Measurements from ENCODE around the gene ZNF679.
"Not testable (repeated sequence)": the region's sequence is repeated elsewhere in the genome, so short reads cannot be mapped to it uniquely, and the experiment has no call there.

The ZNF679 gene

GRCh38 chr7:64312826-64313225 is 84.6 kb downstream of the ZNF679 start:
- no peak for DNase-seq

- peak; percentile 91 for DNase-seq
Observed at GRCh38 chr7:64313740-64314491, 85.6 kb downstream of the ZNF679 start, which contains the start of gene ZNF736. Gene ZNF736 (plus strand): TSS chr7:64313961. CDS start chr7:64314151, 190 bp downstream.

DNA sequence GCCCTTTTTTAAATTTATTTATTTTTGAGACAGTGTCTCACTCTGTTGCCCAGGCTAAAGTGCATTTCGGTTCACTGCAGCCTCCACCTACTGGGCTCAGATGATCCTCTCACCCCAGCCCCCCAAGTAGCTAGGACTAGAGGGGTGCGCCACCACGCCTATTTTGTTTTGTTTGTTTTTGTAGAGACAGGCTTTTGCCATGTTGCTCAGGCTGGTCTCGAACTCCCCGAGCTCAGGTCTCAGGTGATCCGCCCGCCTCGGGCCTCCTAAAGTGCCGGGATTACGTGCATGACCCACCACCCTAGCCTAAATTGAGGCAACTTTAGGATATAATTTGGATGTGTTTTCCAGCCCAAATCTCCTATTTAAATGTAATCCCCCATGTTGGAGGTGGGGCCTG is 86.3 kb downstream of the ZNF679 start:
- DNase-seq = no peak

DNA sequence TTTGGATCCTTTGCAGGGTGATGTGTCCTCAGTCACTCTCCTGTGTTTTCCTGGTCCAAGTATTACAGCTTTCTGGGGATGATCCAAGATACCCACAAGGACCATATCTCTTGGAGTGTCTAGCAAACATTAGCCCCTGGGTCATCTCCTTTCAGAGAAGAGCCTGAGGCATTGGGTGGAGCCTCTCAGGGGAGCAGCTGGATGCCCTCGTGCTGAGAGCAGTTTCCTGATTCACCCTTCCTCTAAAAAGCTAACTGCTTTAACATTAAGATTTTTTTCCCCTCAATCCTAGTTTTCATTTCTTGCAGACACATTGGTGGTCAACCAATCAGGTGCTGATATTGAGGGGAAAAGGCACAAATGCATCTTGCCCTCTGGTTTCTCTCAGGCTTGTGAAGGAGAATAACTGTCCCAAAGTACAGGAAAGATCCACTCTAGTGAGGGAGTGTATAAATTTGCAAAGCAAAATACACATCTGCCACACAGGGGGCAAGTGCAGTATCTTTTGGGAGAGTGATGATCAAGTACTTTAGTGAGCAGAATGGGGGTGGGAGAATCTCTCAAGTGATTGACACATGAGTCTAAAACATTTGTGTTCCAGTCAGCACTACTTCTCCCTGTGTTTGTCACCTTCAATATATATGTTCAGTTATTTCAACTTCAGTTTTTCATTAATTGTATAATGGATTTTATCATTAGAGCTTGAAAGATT is 87.9 kb downstream of the ZNF679 start:
- not testable (repeated sequence) for DNase-seq
